T-helper 17 cell (primary cell): Measurements from ENCODE around the gene SPATA4. TPM values are rescaled to one million over a fixed set of nuclear protein-coding genes. Genes with fewer than 3 reads are reported as not detected.
A peak's percentile ranks its signal among the peaks of the same experiment; 100 is the strongest.
"Not testable (repeated sequence)": the region's sequence is repeated elsewhere in the genome, so short reads cannot be mapped to it uniquely, and the experiment has no call there.

Source experiments
- ATAC-seq: fragments of 150-1000 bp; cut with Tn5 transposase; 2 replicates; pipeline ENCODE4 v1.10.0; 2021; ENCODE audit warnings: mild to moderate bottlenecking, moderate library complexity
- DNase-seq, 3 donors: peaks; one replicate each; pipeline versions ENCODE4 v3.0.0 to v3.0.0-alpha.2; 2020 to 2021
- H3K9me3 ChIP-seq: one replicate; pipeline ENCODE4 v1.7.0; 2013; ENCODE audit warnings: low read length, mild to moderate bottlenecking; ENCODE audit not compliant: control insufficient read depth, poor library complexity, severe bottlenecking
- H3K27ac Mint-ChIP-seq: one replicate; pipeline ENCODE4 v1.8.0; 2022; ENCODE audit warnings: mild to moderate bottlenecking, moderate library complexity, mixed read lengths
- H3K27me3 Mint-ChIP-seq: one replicate; pipeline ENCODE4 v1.8.0; 2022; ENCODE audit warnings: mixed read lengths
- H3K36me3 Mint-ChIP-seq: one replicate; pipeline ENCODE4 v1.8.0; 2022; ENCODE audit warnings: low read depth, mixed read lengths
- H3K4me1 Mint-ChIP-seq: one replicate; pipeline ENCODE4 v1.8.0; 2022; ENCODE audit warnings: mild to moderate bottlenecking, mixed read lengths
- H3K4me3 Mint-ChIP-seq: one replicate; pipeline ENCODE4 v1.8.0; 2022; ENCODE audit warnings: mild to moderate bottlenecking, moderate library complexity, mixed read lengths
- total RNA-seq, 4 donors: library from RNA in 2 of 4; stranded (reverse) in 2 of 4; gene quantifications; one replicate each; pipeline ENCODE4 v1.2.3 and lab custom pipeline; 2022 to 2026

The SPATA4 gene
- total RNA-seq = not detected
- total RNA-seq (lab: John Stamatoyannopoulos, UW) = 0 reads per million in 2 donors

DNA sequence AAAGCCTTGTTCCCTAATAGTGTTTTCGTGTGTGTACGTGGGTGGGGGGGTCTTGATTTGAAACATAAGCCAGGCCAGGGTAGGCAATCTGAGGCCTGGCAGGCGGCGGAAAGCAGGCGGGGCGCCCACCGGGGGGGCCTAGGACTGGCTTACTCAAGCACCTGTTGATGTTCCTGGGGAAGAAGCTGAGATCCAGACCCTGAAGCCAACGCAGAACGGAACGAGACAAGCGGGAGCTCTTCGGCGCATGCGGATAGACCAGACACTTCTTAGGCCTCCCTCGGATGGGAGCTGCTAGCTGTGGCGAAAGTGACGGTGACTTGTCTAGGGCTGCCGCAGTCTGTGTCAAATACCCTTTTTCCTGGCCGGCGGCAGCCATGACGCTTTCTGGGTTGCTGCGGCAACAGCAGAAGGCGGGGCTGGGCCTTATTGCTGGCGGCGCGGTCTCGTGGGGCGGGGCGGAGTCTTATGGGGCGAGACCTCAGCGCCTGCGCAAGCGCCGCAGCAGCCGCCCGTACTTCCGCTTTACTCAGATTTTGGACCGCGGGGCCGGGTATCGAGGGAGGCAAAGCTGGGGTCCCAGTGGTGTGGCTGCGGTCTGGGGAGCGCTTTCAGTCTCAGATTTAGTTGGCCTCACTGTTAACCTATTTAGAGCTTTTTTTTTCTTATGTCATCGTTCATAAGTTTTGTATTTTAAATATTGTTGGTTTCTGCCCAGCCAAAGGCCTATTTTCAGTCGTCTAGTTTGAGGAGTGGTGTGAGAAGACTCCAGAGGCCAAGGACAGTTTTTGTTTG, at the start of gene SPATA4:
TSS of gene SPATA4 (minus strand) at position 402 of the 795 bp plus-strand sequence. CDS start at position 379, 23 bp downstream.
- DNase-seq = peak; percentile 87 to 93 (median 87)
- no peaks in the 10 kb centered on the region for H3K36me3 Mint-ChIP-seq
- H3K4me1 Mint-ChIP-seq = peaks cover 8% of the 10 kb centered on the region
- peak; percentile 98 for ATAC-seq
- H3K27me3 Mint-ChIP-seq = peaks cover 30% of the 10 kb centered on the region
- peak within 1 kb of the TSS; percentile 86 for H3K4me3 Mint-ChIP-seq
- peak within 1 kb of the TSS; percentile 89 for H3K27ac Mint-ChIP-seq
- H3K9me3 ChIP-seq = no peaks in the 10 kb centered on the region

DNA sequence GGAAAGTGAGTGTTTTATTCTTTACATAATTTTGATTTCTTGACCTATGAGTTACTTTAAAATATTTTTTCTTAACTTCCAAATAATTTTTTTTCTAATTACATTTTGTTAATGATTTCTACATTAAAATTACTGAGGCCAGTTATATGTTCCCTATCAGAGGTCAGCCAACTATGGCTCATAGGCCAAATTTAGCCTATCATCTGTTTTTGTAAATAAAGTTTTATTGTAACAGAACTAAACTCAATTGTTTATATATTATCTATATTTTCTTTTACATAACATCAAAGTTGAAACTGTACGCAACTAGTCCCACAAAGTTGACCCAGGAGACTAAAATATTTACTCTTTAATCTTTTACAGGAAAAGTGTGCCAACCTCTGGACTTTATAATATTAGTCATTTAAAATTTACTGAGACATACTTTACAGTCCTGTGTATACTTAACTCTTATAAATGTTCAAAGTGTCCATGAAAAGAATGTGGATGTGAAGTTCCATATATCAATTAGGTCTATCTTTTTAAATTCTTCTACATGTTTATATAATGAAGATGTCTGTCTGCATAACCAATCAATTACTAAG, 47.5 kb upstream of the SPATA4 start:
- H3K36me3 Mint-ChIP-seq = no peaks in the 10 kb centered on the region

DNA sequence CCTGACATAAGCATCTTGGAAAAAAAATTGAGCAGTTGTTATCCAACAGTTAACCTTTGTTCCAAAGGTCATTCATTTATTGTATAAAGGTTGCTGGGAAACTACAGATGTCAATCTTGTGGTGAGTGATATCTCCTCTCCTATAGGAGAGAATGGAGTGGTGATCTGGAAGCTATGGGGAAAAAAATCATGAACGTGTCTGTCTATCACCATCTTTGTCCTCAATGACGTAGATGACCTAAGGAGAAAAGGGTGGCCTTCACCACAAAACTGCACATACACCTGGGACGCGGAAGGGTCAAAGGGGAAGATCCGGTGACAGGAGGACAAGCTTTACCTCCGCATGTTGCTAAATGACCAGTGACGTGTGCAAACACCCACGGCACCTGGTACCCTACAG, 46.3 kb upstream of the SPATA4 start:
- peaks cover 31% of the 10 kb centered on the region for H3K27me3 Mint-ChIP-seq
- H3K4me1 Mint-ChIP-seq = no peaks in the 10 kb centered on the region
- no peaks in the 10 kb centered on the region for H3K36me3 Mint-ChIP-seq
- DNase-seq (no peak), ATAC-seq (no peak)
- H3K9me3 ChIP-seq = no peaks in the 10 kb centered on the region
- H3K4me3 Mint-ChIP-seq = no peak overlapping the region
- H3K27ac Mint-ChIP-seq = no peak overlapping the region

More for the DNA sequence above, 47.5 kb upstream of the SPATA4 start:
- no peak for ATAC-seq
- Mint-ChIP-seq H3K4me1 (no peaks in the 10 kb centered on the region), H3K27me3 (peaks cover 20% of the 10 kb centered on the region), H3K4me3 (no peak overlapping the region), H3K27ac (no peak overlapping the region)
- DNase-seq = no peak
- no peaks in the 10 kb centered on the region for H3K9me3 ChIP-seq

DNA sequence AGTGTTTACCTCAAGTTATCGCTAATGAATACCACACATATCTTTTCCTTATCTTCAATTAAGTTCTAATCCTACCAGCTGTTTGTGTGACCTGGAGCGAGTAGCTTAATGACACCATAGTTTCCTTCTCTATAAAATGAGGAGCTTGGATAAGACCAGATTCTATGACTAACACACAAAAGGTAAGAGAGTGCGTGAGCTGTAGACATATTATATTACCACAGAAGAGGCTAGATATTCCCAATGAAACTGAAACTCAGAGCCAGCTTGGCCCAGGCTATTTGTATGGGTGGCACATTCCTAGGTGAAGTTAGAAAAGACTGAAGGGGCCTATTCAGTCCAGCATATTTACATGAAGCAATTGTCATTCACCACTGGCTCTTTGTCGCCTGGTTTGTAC, 43.4 kb upstream of the SPATA4 start:
- no peaks in the 10 kb centered on the region for H3K9me3 ChIP-seq
- ATAC-seq (no peak), DNase-seq (no peak)
- no peak overlapping the region for H3K27ac Mint-ChIP-seq
- H3K4me3 Mint-ChIP-seq = no peak overlapping the region
- peaks cover 35% of the 10 kb centered on the region for H3K27me3 Mint-ChIP-seq
- no peaks in the 10 kb centered on the region for H3K4me1 Mint-ChIP-seq
- peaks cover 3% of the 10 kb centered on the region for H3K36me3 Mint-ChIP-seq

DNA sequence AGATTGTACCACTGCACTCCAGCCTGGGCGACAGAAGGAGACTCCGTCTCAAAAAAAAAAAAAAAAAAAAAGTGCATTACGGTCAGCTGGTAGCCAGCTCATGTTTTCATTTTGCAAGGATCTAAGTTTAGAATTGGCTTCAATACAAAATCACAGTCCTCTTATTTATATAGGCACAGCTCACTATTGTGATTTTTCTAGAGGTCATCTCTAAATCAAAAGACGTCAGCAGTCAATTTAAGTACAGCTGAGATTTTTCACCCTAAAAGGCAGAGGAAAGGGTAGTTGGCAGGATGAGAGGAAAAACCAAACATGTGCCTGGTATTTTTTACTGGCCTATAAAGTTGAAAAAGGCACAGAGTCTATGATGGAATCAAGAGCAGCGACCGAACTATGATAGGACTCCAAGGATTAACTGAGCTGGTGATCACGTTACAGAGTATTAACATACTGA, 42.8 kb upstream of the SPATA4 start:
- Mint-ChIP-seq H3K27me3 (peaks cover 41% of the 10 kb centered on the region), H3K4me1 (no peaks in the 10 kb centered on the region), H3K36me3 (peaks cover 3% of the 10 kb centered on the region), H3K4me3 (no peak overlapping the region), H3K27ac (no peak overlapping the region)
- DNase-seq (no peak), ATAC-seq (no peak)
- H3K9me3 ChIP-seq = no peaks in the 10 kb centered on the region

DNA sequence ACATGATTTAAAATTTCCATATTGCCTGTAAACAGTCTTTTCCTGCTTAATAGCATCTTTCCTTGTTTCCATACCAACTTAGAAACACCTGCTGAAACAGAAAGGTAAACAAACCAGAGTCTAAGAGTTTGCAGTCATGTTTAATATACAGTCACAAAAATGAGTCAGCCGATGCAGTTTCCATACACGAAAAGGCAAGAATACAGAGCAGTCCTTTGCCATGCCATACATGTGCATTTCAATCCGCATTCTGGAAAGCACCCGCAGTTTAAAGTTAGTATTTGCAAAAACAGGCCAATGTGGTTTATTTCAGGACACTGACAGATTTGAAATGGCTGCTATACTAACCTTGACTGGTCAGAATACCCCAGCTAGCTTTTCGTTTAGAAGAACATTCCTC, 41.6 kb upstream of the SPATA4 start:
- H3K27ac Mint-ChIP-seq = no peak overlapping the region

DNA sequence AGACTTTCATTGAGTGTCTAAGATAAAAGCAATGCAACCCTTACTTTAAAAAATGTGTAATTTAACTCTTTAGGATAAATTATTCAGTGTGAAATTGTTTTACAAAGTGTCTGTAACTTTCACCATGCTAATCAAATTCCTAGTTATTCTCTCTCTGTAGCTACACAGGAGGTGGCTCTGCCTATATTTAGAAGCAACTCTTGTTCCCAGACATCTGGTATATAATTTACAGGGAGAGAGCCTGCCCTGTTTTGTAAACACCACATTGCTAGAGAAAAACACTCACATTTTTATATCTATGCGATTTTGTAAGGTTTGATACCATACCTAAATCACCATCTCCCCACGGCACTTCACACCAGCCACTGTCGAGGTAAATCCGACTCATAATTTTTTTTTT, 35.5 kb upstream of the SPATA4 start:
- H3K9me3 ChIP-seq = no peaks in the 10 kb centered on the region
- DNase-seq (no peak), ATAC-seq (no peak)
- H3K36me3 Mint-ChIP-seq = peaks cover 3% of the 10 kb centered on the region
- H3K27ac Mint-ChIP-seq = no peak overlapping the region
- peaks cover 44% of the 10 kb centered on the region for H3K27me3 Mint-ChIP-seq
- no peaks in the 10 kb centered on the region for H3K4me1 Mint-ChIP-seq
- H3K4me3 Mint-ChIP-seq = no peak overlapping the region

More for the DNA sequence above, 41.6 kb upstream of the SPATA4 start:
- ATAC-seq = no peak
- DNase-seq = no peak
- Mint-ChIP-seq H3K27me3 (peaks cover 42% of the 10 kb centered on the region), H3K4me1 (no peaks in the 10 kb centered on the region), H3K36me3 (peaks cover 3% of the 10 kb centered on the region), H3K4me3 (no peak overlapping the region)
- no peaks in the 10 kb centered on the region for H3K9me3 ChIP-seq

DNA sequence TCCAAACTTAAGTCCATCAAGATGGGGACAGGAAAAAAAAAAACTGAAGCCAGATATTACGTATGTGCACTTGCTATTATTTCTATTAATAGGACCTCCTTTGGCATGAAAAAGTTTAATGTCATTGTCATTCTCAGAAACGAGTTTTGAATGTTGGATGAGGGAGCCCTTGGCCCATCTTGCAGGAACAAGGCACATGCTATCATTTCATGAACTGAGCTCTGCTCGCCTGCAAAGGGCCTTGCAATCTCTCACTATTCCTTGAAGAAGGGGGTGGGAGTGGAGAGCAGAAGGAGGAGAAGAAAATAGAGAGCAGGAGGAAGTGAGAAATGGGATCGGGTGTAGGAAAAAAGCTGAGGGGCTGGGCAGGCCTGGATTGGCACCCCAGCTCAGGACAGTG, 34.3 kb upstream of the SPATA4 start:
- no peak overlapping the region for H3K4me3 Mint-ChIP-seq
- H3K27me3 Mint-ChIP-seq = peaks cover 47% of the 10 kb centered on the region

DNA sequence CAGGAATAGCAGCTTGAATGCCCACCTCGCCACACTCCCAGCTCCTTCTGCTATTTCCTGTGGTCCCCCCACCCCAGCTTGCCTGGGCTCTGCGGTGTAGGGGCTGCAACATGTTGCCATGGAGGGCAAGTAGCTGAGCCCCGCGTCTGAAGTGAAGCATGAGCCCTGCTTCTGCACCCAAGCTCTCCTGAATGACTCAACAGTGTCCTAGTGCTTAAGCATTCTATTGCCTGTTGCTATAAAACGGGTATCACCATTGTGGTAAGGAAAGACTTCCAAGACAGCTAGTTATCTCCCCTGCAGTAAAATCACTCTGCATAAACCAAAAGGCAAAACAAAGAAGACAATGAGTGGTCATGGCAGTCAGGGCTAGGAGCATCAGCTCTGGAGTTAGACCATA, 31.4 kb upstream of the SPATA4 start:
- H3K4me3 Mint-ChIP-seq = no peak overlapping the region
- no peaks in the 10 kb centered on the region for H3K9me3 ChIP-seq
- DNase-seq = no peak
- H3K27me3 Mint-ChIP-seq = peaks cover 33% of the 10 kb centered on the region
- H3K27ac Mint-ChIP-seq = no peak overlapping the region
- no peaks in the 10 kb centered on the region for H3K4me1 Mint-ChIP-seq
- ATAC-seq = no peak
- H3K36me3 Mint-ChIP-seq = no peaks in the 10 kb centered on the region

More for the DNA sequence above, 34.3 kb upstream of the SPATA4 start:
- no peak overlapping the region for H3K27ac Mint-ChIP-seq
- DNase-seq (no peak), ATAC-seq (no peak)
- H3K36me3 Mint-ChIP-seq = peaks cover 3% of the 10 kb centered on the region
- H3K4me1 Mint-ChIP-seq = no peaks in the 10 kb centered on the region
- H3K9me3 ChIP-seq = no peaks in the 10 kb centered on the region

DNA sequence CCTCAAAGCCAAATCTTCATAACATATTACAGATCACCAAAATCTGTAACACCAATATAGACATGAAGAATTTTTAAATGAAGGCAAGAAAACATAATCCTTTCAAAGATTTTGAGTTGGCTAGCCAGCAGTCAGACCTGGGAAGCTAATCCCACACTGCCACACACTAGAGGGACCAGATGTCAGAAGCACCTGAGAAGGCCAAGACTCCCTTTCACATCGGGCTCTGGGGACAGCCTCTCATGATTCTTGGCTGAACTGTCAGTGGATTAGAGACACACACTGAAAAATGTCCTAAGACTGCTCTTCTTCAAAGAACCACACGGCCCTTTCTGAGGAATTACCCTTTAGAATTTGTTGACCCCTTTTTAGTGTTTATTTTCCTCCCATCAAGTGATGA, 28.2 kb upstream of the SPATA4 start:
- Mint-ChIP-seq H3K27me3 (peaks cover 46% of the 10 kb centered on the region), H3K4me3 (no peak overlapping the region), H3K27ac (no peak overlapping the region), H3K4me1 (no peaks in the 10 kb centered on the region), H3K36me3 (no peaks in the 10 kb centered on the region)
- ATAC-seq = no peak
- H3K9me3 ChIP-seq = no peaks in the 10 kb centered on the region
- no peak for DNase-seq

DNA sequence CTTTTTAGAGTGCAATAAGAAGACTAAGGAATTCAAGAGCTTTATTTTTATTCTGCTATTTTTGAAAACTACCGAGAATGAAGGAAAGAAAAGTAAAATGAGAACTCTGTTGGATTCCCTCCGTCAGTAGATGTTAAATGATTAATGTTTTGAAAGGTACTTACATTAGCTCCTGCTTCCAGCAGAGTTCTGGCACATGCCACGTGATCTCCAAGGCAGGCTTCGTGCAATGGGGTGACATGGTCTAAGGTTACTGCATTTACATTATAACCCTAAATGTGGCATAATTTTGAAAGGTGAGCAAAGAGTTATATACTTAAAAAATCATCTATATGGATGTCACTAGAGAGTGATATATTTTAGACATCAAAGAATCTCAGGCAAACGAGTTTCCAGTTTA, 26.8 kb upstream of the SPATA4 start:
- peaks cover 38% of the 10 kb centered on the region for H3K27me3 Mint-ChIP-seq
- H3K9me3 ChIP-seq = no peaks in the 10 kb centered on the region
- H3K36me3 Mint-ChIP-seq = no peaks in the 10 kb centered on the region
- DNase-seq (no peak), ATAC-seq (no peak)
- H3K4me1 Mint-ChIP-seq = no peaks in the 10 kb centered on the region
- no peak overlapping the region for H3K4me3 Mint-ChIP-seq
- H3K27ac Mint-ChIP-seq = no peak overlapping the region

DNA sequence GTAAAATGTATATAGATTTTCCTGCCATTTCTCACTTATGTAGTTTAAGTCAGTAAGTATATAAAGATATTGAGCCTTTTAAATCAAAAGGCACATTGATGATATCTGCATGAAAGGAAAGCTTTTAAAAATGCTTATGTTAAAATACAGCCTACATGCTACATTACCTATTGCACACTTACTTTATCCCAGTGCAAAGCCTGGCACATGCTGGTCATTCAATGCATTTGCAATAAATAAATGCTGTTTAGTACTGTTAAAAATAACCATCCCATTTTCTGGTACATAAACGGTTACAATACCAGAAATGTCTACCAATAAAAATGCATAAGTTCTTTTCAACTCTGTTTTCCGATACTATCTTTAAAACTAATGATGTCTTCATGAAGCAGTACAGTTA, 22.1 kb upstream of the SPATA4 start:
- Mint-ChIP-seq H3K4me1 (no peaks in the 10 kb centered on the region), H3K27me3 (peaks cover 20% of the 10 kb centered on the region), H3K27ac (no peak overlapping the region), H3K36me3 (no peaks in the 10 kb centered on the region), H3K4me3 (no peak overlapping the region)
- no peaks in the 10 kb centered on the region for H3K9me3 ChIP-seq
- DNase-seq = no peak
- ATAC-seq = no peak

DNA sequence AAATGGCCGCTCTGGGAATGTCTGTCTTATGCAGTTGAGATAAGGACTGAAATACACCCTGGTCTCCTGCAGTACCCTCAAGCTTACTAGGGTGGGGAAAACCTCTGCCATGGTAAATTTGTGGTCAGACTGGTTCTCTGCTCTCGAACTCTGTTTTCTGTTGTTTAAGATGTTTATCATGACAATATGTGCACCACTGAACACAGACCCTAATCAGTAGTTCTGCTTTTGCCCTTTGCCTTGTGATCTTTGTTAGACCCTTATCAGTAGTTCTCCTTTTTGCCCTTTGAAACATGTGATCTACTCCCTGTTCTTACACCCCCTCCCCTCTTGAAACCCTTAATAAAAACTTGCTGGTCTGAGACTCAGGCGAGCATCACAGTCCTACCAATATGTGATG, 17.0 kb upstream of the SPATA4 start:
- H3K4me1 Mint-ChIP-seq, H3K36me3 Mint-ChIP-seq, H3K9me3 ChIP-seq, H3K27ac Mint-ChIP-seq, H3K4me3 Mint-ChIP-seq, DNase-seq, ATAC-seq: not testable (repeated sequence)
- peaks cover 28% of the 10 kb centered on the region for H3K27me3 Mint-ChIP-seq
